Sigmoid colon (tissue), 7 donors: ENCODE data around the gene TKT. TPM values are rescaled to one million over a fixed set of nuclear protein-coding genes. Genes with fewer than 3 reads are reported as not detected.

Experiments
- DNase-seq: peaks from one replicate; pipeline ENCODE4 v3.0.0-alpha.2; 2019
- H3K27ac ChIP-seq, 4 donors: fragments of 200-600 bp; sonication (generic); one replicate each; pipeline ENCODE4 v1.5.1; 2016 to 2019; ENCODE audit warnings: mild to moderate bottlenecking in 1 of 4
- H3K27me3 ChIP-seq, 3 donors: fragments of 200-600 bp; sonication (generic); one replicate each; pipeline ENCODE4 v1.5.1; 2019; ENCODE audit warnings: mild to moderate bottlenecking in 1 of 3
- H3K36me3 ChIP-seq, 4 donors: fragments of 200-600 bp; sonication (generic); one replicate each; pipeline ENCODE4 v1.5.1; 2016 to 2019
- H3K4me1 ChIP-seq, 4 donors: fragments of 200-600 bp; sonication (generic); one replicate each; pipeline ENCODE4 v1.5.1; 2017 to 2019
- H3K4me3 ChIP-seq, 4 donors: fragments of 200-600 bp; sonication (generic); one replicate each; pipeline ENCODE4 v1.5.1; 2017 to 2019; ENCODE audit warnings: mild to moderate bottlenecking in 2 of 4, moderate library complexity in 1 of 4
- H3K9me3 ChIP-seq, 4 donors: fragments of 200-600 bp in 3 of 4; sonication (generic) in 3 of 4; one replicate each; pipeline versions ENCODE4 v1.5.1 to v1.6.1; 2013 to 2019
- CTCF ChIP-seq, 4 experiments: fragments of 450-650 bp in 3 of 4; fragments of 200-600 bp in 1 of 4; IDR thresholded peaks; one replicate each; pipeline ENCODE4 v1.5.1; 2016 to 2019; ENCODE audit warnings: antibody characterized with exemption in 4 of 4, mild to moderate bottlenecking in 3 of 4, moderate library complexity in 2 of 4
- EP300 ChIP-seq, 4 donors: sonication (generic); formaldehyde crosslinking; IDR thresholded peaks; one replicate each; pipeline ENCODE4 v1.6.1; 2017; ENCODE audit warnings: antibody characterized with exemption in 4 of 4
- POLR2A ChIP-seq, 2 donors: fragments of 450-650 bp; IDR thresholded peaks; one replicate each; pipeline ENCODE4 v1.6.1; 2016; ENCODE audit warnings: antibody characterized with exemption in 2 of 2, mild to moderate bottlenecking in 2 of 2, moderate library complexity in 2 of 2
- POLR2AphosphoS5 ChIP-seq, 4 donors: sonication (generic); formaldehyde crosslinking; IDR thresholded peaks; one replicate each; pipeline ENCODE4 v1.6.1; 2017; ENCODE audit warnings: antibody characterized with exemption in 4 of 4
- whole genome bisulfite sequencing, 2 donors: extraction: QIAGEN DNeasy Blood & Tissue Kit; methylation state at CpG; one replicate each; pipeline ENCODE4 v1.1.7; 2013; 5-methylcytosine and 5-hydroxymethylcytosine counted together
- intact Hi-C: fragments of 100-400 bp; cut with DNase I; formaldehyde crosslinking; loops from one replicate; pipeline ENCODE4 v1.15.1; 2023
- polyA plus RNA-seq, 3 donors: library from polyadenylated mRNA; stranded (reverse); fragments of 200-250 nt; gene quantifications; one replicate each; pipeline ENCODE4 v1.2.3, GENCODE V29; 2013
- total RNA-seq, 4 donors: library from RNA; depleted of rRNA; stranded (reverse); fragments of >200 nt; gene quantifications; one replicate each; pipeline ENCODE4 v1.1.0, GENCODE V29; 2016
- donor health status: healthy with polysubstance abuse.
- donor health status: Bipolar disorder and iron deficiency.
- donor health status: healthy.

Gene TKT
- total and polyA plus RNA-seq, 7 donors = 88.9 to 305 (median 184) TPM

- Histone ChIP-seq H3K27ac (no peak overlapping the region), H3K9me3 (no peaks in the 10 kb centered on the region), H3K4me1 (no peaks in the 10 kb centered on the region), H3K27me3 (no peaks in the 10 kb centered on the region), H3K36me3 (peaks cover 87 to 100% (median 100%) of the 10 kb centered on the region in 4 donors), H3K4me3 (no peak overlapping the region)
- 79 to 92% methylated on average over 16 of the region's 16 CpGs for WGBS, 2 donors
- no peak for DNase-seq
- no peak for TF ChIP-seq POLR2A (IDR thresholded peaks at IDR 0.05)
- no peak for TF ChIP-seq EP300 (IDR thresholded peaks at IDR 0.05)
- no peak for TF ChIP-seq POLR2AphosphoS5 (IDR thresholded peaks at IDR 0.05)
- no peak for TF ChIP-seq CTCF (IDR thresholded peaks at IDR 0.05)
- intact Hi-C loops = no loop called here
Measured at GRCh38 chr3:53230041-53230621, 25.7 kb downstream of the TKT start.

- Histone ChIP-seq H3K27me3 (no peaks in the 10 kb centered on the region), H3K27ac (no peak overlapping the region), H3K4me1 (no peaks in the 10 kb centered on the region), H3K36me3 (peaks cover 87 to 100% (median 100%) of the 10 kb centered on the region in 4 donors), H3K4me3 (no peak overlapping the region), H3K9me3 (no peaks in the 10 kb centered on the region)
- no peak for TF ChIP-seq EP300 (IDR thresholded peaks at IDR 0.05)
- no peak for TF ChIP-seq POLR2A (IDR thresholded peaks at IDR 0.05)
- no peak for TF ChIP-seq POLR2AphosphoS5 (IDR thresholded peaks at IDR 0.05)
- TF ChIP-seq CTCF (IDR thresholded peaks at IDR 0.05) = no peak
- DNase-seq = no peak
- WGBS, 2 donors = 88 to 95% methylated on average over 2 of the region's 2 CpGs
- intact Hi-C loops = loop anchor here (10.0 kb wide), 1 partner anchor 115 kb away; the partner anchor contains the start of gene DCP1A
Measured at GRCh38 chr3:53229606-53230005, 26.2 kb downstream of the TKT start.

GRCh38 chr3:53229171-53229570 is 26.7 kb downstream of the TKT start:
- Histone ChIP-seq H3K27ac (no peak overlapping the region), H3K27me3 (no peaks in the 10 kb centered on the region), H3K36me3 (peaks cover 86 to 100% (median 100%) of the 10 kb centered on the region in 4 donors), H3K4me1 (no peaks in the 10 kb centered on the region), H3K4me3 (no peak overlapping the region), H3K9me3 (no peaks in the 10 kb centered on the region)
- WGBS, 2 donors = 96 to 97% methylated on average over 14 of the region's 14 CpGs
- intact Hi-C loops = loop anchor here (10.0 kb wide), 1 partner anchor 116 kb away; the partner anchor contains the start of gene DCP1A
- DNase-seq = no peak
- TF ChIP-seq POLR2A (IDR thresholded peaks at IDR 0.05) = no peak

- H3K27ac ChIP-seq = no peak overlapping the region
- no peak for TF ChIP-seq EP300 (IDR thresholded peaks at IDR 0.05)
- no peak for TF ChIP-seq POLR2AphosphoS5 (IDR thresholded peaks at IDR 0.05)
- no peak for TF ChIP-seq CTCF (IDR thresholded peaks at IDR 0.05)
- no peak for TF ChIP-seq POLR2A (IDR thresholded peaks at IDR 0.05)
- no peaks in the 10 kb centered on the region for H3K4me1 ChIP-seq
- intact Hi-C loops = loop anchor here (10.0 kb wide), 1 partner anchor 117 kb away; the partner anchor contains the start of gene DCP1A
- H3K4me3 ChIP-seq = no peak overlapping the region
- no peaks in the 10 kb centered on the region for H3K27me3 ChIP-seq
- H3K9me3 ChIP-seq = no peaks in the 10 kb centered on the region
- WGBS, 2 donors = 89 to 90% methylated on average over 24 of the region's 24 CpGs
- peaks cover 77 to 100% (median 96%) of the 10 kb centered on the region in 4 donors for H3K36me3 ChIP-seq
- DNase-seq = no peak
Measured at GRCh38 chr3:53227993-53228885, 27.6 kb downstream of the TKT start.

GRCh38 chr3:53226841-53227407 is 28.9 kb downstream of the TKT start:
- Histone ChIP-seq H3K27me3 (no peaks in the 10 kb centered on the region), H3K4me3 (no peak overlapping the region), H3K36me3 (peaks cover 66 to 96% (median 85%) of the 10 kb centered on the region in 4 donors), H3K4me1 (no peaks in the 10 kb centered on the region), H3K27ac (no peak overlapping the region), H3K9me3 (no peaks in the 10 kb centered on the region)
- TF ChIP-seq POLR2AphosphoS5 (IDR thresholded peaks at IDR 0.05) (no peak), EP300 (IDR thresholded peaks at IDR 0.05) (no peak), CTCF (IDR thresholded peaks at IDR 0.05) (no peak), POLR2A (IDR thresholded peaks at IDR 0.05) (no peak)
- no peak for DNase-seq
- intact Hi-C loops = loop anchor here (10.0 kb wide), 1 partner anchor 118 kb away; the partner anchor contains the start of gene DCP1A
- whole genome bisulfite sequencing, 2 donors = 96% methylated on average over 17 of the region's 17 CpGs
